SH-SY5Y (cell line): ENCODE data around the gene ITGB5.

Source experiments
- GATA2 ChIP-seq: IDR thresholded peaks from 2 replicates; pipeline ENCODE4 v1.6.1; 2011; ENCODE audit warnings: mild to moderate bottlenecking, low read depth, low read length
- GATA3 ChIP-seq: IDR thresholded peaks from 2 replicates; pipeline ENCODE4 v1.6.1; 2011; ENCODE audit warnings: low read depth, mild to moderate bottlenecking, low read length, moderate library complexity

DNA sequence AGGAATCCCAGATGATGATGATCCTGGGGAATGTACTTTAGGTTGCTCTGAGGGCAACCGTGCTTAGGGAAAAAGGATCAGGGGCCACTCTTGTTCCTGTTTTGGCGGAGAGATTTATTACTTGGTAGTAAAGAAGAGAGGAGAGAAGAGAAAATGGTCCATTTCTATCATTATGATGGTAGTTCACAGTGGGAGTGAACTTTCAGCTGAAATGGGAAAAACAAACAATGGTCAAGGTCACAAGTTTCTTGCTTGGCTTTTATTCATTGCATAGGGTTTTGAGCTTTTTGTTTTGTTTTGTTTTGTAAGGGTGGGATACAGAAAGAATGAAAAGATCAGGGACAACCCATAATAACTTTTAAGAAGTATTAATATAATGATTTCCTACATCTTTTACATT, 164.6 kb downstream of the ITGB5 start:
- TF ChIP-seq GATA2 (no peak), GATA3 (no peak)
